Fibroblast of upper back skin (primary cell): ENCODE data around the gene SNAP91.
"Not testable (repeated sequence)": the region's sequence is repeated elsewhere in the genome, so short reads cannot be mapped to it uniquely, and the experiment has no call there.

Experiments
- DNase-seq: peaks from one replicate; pipeline ENCODE4 v3.0.0-alpha.2; 2013

SNAP91 gene

DNA sequence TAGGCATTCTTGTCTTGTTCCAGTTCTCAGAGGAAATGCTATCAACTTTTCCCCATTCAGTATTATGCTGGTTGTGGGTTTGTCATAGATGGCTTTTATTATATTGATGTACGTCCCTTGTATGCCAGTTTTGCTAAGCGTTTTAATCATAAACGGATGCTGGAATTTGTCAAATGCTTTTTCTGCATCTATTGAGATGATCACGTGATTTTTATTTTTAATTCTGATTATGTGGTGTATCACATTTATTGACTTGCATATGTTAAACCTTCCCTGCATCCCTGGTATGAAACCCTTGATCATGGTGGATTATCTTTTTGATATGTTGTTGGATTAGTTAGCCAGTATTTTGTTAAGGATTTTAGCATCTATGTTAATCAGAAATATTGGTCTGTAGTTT is 79.0 kb downstream of the SNAP91 start:
- DNase-seq = not testable (repeated sequence)

GRCh38 chr6:83615025-83615999 is 93.6 kb downstream of the SNAP91 start:
- DNase-seq = peak; percentile 40

DNA sequence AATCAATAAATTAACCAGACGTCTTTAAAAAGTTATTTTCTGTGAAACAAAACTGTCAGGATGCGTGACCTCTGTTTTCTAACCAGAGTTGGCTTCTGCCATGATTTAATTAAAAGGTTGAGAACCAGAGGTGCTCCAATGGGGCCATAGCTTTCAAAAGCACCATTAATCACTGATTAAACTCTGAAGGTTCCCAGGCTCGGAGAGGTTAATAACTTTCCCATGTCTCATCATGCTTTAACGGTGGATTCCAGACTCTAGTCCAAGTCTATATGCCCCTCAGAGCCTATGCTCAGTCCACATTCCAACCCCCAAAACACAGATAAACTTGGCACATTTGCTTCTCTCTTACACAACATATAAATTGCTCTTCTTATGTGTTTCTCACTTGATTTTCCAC is 95.5 kb downstream of the SNAP91 start:
- DNase-seq = peak; percentile 26

- DNase-seq = no peak
Measured at GRCh38 chr6:83609248-83609647, 99.7 kb downstream of the SNAP91 start.

GRCh38 chr6:83605517-83605916 is 103.4 kb downstream of the SNAP91 start:
- no peak for DNase-seq

- no peak for DNase-seq
Measured at GRCh38 chr6:83603551-83603950, 105.3 kb downstream of the SNAP91 start.

- no peak for DNase-seq
Measured at GRCh38 chr6:83601119-83601518, 107.8 kb downstream of the SNAP91 start.

DNA sequence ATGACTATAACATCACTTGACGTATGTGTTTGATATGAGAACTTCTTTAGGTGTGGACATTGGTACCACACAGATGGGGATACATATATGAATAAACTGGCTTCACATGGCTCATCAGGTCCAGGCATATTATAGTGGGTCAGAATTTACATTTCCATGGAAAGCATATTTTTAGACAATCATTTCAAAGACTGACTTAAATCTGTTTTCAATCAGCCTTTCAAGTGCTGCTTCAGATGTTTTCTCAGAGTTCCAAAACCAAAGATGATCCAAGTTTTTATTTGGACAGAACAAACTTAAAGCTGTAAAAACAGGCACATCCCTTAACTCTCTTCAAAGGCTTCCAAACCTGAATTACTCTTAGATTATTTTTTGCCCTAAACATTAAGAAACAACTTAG is 108.4 kb downstream of the SNAP91 start:
- no peak for DNase-seq

GRCh38 chr6:83597511-83597910 is 111.4 kb downstream of the SNAP91 start:
- DNase-seq = no peak

DNA sequence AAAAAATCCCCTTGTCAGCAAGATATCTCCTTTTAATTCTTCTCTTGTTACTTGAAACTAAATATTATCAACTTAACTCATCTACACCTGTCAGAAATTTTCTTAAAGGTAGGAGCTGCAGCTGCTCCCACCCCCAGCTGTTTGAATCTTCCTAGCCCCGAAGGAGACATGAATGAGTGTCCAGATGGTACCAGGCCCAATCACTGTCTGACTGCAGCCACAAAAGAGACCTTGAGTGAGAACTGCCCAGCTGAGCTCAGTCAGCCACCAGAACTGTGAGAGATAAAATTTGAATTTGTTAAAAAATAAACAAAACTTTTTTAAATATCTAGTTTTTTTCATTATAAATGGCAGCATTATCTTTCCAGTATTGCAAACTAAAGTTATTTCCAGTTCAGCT is 111.8 kb downstream of the SNAP91 start:
- no peak for DNase-seq

- no peak for DNase-seq
Measured at GRCh38 chr6:83594941-83595340, 114.0 kb downstream of the SNAP91 start.

DNA sequence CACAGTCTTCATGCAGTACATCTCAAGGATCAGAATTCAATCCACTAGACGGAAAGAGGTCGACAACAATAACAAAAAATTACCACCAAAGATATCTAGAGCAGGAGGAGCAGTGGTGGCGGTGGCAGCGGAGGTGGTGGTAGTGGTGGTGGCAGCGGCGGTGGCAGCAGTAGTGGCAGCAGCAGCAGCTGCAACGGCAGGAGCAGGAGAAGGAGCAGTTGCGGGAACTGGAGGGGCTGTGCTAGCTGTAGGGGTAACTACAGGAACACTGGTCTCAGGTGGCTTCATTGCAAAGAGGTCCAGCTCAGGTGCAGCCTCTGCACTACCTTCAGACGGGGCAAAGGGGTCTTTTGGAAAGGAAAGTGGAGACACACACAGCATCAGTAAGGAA is 115.5 kb downstream of the SNAP91 start:
- no peak for DNase-seq

GRCh38 chr6:83592770-83593394 is 116.0 kb downstream of the SNAP91 start:
- peak; percentile 13 for DNase-seq

DNA sequence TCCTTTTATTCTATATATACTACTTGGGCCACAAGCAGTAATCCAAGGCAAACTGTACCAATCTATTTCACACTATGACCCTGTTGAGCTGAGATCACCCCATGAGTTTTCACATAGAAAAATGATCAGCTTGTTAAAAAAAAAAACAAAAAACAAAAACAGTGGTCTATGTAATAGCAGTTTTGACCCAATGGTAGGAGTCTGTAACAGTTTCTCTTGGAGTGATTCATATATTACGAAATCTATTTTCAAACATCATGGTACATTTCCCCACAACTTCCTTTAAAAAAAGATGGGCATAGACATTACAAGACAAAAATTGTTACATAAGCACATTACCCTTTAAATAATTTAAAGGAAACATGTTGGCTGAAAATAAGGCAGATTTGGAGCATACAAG is 118.5 kb downstream of the SNAP91 start:
- DNase-seq = no peak

DNA sequence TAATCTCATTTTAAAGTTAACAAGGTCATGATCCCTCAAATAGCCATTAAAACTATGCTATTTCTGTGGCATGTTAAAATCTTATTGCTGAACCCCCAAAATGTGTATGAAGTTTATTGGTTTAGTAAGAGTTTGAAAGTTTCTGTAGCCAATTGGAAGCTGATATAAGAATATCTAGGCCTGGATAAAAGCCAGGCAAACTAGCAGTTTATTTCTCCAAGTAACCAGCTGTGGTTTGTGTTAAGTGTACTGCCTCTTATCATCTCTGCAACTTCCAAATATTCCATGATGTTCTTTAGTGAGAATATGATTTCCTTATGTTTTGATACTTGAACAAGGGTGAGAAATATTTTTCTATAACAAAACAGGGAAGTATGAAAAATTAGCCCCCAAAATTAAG is 119.8 kb downstream of the SNAP91 start:
- no peak for DNase-seq

DNA sequence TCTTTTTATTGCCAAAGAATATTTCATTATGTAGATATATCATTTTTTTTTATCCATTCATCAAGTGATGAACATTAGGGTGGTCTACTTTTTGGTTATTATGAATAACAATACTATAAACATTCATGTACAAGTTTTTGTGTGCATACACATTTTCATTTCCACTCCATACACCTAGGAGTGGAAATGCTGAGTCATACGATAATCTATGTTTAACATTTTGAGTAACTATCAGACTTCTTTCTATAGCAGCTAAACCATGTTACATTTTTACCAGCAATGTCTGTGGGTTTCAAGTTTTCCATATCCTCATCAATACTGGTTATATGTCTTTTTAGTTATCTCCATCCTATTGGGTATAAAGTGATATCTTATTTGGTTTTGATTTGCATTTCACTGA is 130.8 kb downstream of the SNAP91 start:
- DNase-seq = no peak

DNA sequence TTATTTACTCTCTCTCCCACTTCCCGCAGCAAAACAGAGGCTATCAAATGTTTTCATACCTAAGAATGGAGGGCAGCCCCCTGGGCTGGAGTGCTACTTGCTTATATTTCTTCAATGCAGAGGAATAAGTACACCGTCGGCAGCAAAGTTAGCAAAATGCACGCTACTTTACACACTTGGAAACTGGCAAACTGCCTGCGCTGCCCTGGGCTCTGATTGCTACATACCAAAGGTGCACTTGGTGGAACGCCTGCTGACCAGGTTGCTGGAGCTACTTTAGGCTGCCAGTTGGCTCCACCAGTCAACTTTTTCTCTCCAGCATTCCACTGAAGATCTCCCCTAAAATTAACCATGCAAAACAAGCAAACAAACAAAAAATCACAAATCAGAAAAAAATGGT is 134.1 kb downstream of the SNAP91 start:
- no peak for DNase-seq

- DNase-seq = not testable (repeated sequence)
Measured at GRCh38 chr6:83571663-83572185, 137.2 kb downstream of the SNAP91 start.

- no peak for DNase-seq
Measured at GRCh38 chr6:83558975-83559374, 149.9 kb downstream of the SNAP91 start.

DNA sequence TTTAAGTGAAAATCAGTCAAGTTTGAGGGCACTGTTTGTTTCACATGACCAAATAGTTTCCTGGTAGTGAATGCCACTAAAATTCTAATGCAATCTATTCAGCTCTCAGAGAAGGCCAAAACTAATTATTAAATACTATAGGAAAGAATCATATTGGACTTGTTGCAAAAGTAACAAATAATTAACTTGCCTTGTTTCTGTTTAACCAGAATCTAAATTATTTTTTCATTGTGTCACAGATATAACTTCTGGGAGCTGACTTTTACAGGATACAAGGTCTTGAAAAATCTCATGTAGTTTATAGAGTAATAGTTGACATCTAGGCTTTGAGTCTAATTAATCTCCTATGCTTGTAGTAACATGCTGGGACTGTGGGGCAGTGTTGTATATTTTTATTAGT is 152.0 kb downstream of the SNAP91 start:
- DNase-seq = no peak

GRCh38 chr6:83551748-83552147 is 157.2 kb downstream of the SNAP91 start:
- DNase-seq = not testable (repeated sequence)

GRCh38 chr6:83550482-83550881 is 158.4 kb downstream of the SNAP91 start:
- DNase-seq = not testable (repeated sequence)

GRCh38 chr6:83546636-83547035 is 162.3 kb downstream of the SNAP91 start:
- no peak for DNase-seq

GRCh38 chr6:83539678-83540077 is 169.2 kb downstream of the SNAP91 start:
- no peak for DNase-seq
